GM21515 (cell line): Measurements from ENCODE around the gene NECAB2.

Experiments used
- ATAC-seq: cut with Tn5 transposase; IDR thresholded peaks from one replicate; pipeline ENCODE4 v1.9.1; 2021; ENCODE audit not compliant: unreplicated experiment

Gene NECAB2

DNA sequence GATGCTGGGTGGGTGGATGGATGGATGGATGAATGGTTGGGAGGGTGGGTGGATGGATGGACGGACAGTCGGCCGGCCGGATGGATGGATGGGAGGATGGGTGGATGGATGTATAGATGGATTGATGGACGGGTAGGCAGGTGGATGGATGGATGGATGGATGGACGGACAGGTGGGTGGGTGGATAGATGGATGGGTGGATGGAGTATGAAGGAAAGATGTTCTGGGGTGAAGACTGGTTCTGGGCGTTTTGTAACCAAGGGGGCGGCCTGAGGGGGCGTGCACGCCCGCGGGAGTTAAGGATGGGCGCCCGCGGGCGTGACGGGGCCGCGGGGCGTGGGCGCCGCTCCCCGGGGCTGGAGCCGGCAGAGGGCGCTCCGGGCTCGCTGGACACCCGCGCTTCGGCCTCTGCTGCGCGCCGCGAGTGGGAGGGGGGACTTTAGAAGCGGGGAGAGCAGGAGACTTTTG lies at the start of gene NECAB2:
NECAB2 (plus strand) TSS at position 407 of the 468 bp plus-strand sequence. CDS start 405 bp downstream, outside the sequence.
- no peak for ATAC-seq

DNA sequence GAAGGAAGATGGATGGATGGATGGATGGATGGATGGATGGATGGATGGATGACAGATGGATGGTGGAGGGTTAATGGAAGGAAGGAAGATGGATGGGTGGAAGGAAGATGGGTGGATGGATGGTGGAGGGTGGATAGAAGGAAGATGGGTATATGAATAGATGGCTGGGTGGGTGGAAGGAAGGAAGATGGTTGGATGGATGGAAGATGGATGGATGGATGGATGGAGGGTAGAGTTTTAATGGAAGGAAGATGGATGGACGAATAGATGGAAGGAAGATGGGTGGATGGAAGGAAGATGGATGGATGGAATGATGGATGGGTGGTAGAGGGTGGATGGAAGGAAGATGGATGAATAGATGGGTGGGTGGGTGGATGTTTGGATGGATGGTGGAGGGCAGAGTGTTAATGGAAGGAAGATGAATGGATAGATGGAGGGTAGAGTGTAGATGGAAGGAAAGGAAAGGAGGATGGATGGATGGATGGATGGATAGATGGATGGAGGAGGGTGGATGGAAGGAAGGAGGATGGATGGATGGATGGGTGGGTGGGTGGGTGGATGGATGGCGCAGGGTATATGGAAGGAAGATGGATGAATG lies 47.1 kb upstream of the NECAB2 start:
- no peak for ATAC-seq

DNA sequence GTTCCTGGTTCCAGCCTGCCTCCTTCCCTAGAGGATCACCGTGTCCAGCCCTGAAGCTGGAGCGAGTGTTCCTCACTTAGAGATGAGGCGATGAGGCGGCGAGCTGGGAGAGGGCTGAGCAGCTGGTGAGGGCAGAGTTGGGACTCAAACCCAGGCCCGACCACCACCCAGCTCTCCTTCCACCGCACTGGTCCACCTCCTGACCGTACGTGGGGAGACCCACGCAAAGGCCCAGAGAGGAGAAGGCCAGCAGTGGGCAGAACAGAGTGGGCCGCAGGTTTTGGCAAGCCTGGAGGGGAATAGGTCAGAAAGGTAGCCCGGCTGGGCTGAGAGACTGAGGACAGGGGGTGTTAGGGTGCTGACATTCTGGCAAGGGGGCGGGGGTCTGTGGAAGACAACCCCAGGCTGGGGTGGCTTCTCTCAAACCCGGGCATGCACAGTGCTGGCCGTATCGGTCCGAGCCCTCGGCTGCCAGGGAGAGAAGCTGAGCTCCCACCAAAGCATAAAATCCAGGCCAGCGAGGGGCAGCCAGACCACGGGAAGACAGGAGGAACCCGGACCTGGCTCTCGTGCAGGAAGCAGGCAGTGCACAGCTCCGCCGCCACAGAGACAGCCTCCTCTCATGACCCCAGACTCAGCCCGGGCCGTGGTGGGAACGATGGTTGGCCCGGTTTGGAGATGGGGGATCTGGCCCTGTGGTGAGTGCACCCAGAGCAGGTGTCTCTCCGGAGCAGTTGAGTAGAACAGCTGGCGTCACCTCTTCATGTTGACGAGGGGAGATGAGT lies 44.3 kb upstream of the NECAB2 start:
- ATAC-seq: no peak

DNA sequence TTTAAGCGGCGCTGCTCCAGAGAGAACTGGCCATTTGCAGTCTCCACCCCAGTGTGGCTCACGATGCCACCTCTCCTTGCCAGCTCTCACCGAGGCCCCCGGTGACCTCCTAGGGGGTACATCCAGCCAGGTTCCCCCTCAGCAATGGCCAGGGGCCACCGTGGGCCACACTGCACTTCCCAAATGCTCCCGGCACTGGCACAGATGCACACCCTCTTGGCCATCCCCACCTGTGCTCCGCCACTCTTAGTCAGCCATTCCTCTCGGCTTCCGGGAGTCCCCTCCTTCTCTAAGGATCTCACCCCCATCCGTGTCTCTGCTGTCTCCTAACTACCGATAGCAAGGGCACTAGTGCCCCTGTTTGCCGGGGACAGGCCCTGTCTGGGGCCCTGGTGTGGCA lies 43.4 kb upstream of the NECAB2 start:
- no peak for ATAC-seq

DNA sequence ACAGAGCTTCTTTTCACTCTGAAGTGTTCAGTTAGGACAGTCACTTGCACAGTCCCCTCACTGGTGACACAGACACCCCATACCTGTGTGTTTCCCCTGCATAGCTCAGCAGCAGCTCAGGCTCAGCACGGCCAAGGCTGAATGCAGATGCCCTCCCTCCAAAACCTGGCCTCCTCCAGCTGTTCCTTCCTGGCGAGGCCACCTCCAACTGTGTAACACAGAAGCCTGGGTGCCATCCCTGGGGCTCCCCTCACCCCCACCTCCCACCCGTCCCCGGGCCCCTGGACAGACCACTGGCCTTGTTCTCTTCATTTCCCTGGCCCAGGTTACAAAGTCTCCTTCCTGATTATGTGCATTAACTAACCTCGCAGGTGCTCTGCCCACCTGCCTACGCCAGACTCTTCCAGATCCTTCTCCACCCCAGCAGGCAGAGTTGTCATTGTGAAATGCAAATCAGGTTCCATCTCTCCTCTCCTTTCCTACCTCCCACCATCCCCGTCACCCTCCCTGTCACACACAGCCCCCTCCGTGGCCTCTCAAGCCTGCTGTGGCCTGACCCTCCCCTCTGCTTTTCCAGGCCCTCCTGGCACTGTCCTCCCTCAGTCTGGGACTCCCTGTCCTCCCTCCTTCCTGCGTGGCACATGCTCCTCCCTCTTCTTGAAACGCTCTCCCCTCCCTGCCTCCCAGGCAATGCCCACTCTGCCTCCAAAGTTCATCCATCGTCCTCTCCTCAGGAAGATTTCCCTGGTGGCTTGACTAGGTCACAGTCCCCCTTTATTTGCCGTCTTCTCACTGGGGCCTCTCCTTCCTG lies 42.7 kb upstream of the NECAB2 start:
- ATAC-seq: no peak

DNA sequence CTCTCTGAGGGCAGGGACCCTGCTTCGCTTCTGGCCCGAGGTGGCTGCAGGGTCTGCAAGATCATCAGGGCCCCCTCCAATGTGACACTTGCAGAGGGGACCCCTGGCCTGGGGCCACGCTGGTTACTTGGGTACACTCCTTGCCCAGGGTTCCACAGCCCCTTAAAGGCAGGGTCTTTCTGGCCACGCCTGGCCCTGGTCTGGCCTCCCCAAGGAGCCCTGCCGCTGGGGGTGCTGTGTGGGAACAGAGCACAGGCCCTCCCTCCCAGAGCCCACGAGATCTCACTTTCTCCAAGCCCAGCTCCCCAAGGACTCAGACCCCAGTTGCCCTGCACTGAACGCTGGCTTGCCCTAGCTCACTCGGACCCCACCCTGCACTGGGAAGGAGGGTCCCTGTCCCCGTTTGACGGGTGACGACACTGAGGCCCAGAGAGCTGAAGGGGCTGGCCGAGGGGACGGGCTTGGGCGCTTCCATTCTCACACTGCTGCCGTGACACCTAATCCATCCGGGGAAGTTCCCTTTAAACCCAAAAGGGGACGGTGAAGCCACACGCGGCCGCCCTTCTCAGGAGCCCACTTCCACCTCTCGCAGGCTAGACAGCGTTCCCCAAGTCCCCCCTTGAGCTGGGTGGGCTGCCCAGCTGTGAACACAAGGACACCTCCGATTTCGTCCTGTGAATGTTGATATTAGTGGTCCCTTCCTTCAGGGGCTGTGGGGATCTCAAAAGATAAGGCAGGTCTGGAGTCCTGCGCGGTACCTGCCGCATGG lies 41.9 kb upstream of the NECAB2 start:
- ATAC-seq: no peak

DNA sequence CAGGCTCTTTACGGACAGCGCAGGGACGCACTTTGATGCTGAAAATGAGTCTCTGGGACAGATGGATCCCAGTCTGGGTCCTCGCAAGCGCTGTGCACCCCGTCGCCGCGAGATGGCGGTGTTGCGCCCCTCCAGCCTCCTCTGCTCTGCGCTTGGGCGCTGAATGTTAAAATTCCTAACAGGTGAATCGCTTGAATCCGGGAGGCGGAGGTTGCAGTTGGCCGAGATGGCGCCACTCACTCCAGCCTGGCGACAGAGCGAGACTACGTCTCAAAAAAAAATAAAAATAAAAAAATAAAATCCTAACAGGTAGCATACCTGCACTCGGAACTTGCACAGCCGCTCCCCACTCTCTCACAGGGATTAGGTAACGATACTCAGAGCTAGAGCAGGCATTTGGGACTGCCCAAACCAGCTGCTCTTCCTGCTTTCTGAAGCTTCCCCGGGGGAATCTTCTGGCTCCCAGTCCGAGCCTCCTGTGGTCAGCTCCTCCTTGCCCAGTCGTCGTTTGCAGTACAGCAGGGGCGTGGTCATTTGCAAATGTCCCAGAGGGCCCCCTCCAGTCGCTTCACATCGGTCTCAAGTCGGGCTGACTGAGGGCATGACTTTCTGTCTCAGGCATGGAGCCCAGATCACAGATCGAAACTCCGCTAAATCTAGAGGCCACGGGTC lies 41.2 kb upstream of the NECAB2 start:
- ATAC-seq: no peak

DNA sequence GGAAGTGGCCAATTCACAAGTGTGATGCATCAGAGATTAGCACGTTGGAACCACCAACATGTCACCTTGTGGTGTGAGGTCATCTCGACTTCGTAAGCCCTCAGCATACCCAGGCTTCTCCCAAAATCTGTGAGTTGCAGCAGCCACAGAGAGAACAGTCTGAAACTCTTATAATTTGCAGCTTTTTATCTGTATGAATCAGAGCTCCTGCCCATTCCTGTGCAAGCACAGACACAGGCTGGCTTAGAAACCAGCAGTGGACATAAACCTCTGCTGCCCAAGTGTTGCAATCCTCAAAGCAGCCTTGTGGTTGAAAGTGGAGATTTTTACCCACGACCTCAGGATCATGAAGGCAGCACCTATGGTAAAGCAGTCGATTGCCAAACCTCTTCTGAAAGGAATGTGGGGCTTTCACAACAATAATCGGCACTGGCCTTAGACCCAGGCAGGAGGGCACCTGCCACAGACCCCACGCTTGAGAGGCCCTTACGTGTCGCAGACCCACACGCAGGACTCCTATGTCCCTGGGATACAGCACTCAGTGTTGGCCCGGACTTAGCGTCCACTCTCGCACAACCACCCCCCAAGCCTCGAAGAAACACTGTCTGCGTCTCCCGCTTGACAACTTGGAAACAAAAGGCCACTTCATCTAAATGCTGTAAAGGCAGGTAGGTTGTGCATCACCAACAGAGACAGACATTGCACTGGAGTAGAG lies 39.5 kb upstream of the NECAB2 start:
- no peak for ATAC-seq

DNA sequence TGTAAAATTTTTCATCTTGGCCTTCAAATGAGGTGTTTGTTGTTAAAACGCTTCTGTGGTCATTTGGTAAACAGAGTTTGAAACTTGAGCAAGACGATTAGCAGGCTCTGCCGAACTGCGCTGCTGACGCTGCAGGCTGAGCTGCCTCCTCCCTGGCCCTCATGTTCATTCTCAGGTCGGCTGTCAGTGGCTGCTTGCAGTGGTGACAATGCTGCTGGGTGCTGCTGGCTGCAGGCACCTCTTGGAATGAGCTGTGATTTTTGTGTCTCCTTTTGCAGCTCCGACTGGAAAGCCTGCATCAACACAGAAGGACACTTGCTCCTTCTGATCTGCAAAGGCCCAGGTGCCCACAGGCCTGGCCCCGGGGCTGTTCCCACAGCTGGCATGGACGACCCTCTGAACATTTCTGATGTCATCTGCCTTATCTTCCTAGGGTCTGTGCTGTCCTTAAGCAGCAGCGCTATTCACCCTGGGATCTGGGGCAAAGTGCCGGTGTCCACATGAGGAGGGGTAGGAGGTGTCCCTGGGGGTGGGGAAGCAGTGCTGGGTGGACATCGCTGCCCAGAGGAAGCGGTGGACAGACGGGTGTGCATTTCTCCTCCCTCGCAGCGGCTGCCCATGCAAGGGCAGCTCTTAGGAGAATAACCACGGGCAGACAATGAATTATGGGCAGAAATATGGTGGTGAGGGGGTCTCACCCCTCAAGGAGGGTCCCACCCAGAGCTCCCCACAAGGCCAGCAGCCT lies 38.1 kb upstream of the NECAB2 start:
- ATAC-seq: no peak

DNA sequence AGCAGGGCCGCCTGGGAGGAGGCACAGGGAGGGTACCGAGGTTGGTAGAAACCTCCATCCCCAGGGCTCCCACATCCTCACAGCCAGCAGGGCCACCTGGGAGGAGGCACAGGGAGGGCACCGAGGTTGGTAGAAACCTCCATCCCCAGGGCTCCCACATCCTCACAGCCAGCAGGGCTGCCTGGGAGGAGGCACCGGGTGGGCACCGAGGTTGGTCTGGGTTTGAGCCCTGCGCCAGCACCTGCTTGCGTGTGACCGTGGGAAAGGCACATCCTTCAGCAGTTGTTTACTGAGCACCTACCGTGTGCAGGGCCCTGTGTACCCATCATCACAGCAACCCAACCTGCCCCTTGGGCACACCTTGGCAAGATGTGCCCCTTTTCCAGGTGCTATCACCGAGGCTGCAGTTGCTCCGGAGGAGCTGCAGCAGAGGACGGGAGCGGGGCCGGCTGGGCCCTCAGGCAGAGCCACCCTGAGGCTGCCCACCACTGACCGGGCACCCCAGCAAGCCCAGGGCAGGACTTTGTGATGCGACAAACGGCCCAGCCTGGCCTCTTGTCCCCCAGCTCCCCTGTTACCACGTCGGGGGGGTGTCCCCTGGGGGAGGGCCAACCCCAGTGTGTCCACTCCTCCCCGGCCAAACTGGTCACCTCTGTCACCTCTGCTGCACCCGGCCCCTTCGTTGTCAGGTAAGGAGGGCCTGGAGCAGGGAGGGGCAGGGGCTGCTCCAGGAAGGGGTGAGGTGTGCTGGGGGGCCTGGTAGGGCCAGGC lies 37.1 kb upstream of the NECAB2 start:
- ATAC-seq: no peak

DNA sequence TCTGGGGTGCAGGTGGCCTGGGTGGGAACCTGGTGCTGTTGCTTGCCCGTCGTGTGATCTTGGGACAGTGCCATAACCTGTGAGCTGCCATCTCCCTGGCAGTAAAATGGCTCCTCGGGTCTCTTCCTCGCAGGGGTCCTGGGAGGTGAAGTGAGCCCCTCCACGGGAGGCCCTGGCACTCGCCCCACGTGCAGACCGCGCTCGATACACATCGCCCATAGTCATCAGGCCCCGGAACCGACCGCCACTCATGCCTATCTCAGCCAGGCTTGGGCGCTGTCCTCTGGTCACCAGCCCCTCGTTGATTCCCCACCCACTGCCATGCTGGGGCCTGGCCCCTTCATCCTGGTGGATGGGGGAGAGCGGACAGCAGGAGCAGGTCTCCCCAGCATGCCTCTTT lies 36.5 kb upstream of the NECAB2 start:
- no peak for ATAC-seq

DNA sequence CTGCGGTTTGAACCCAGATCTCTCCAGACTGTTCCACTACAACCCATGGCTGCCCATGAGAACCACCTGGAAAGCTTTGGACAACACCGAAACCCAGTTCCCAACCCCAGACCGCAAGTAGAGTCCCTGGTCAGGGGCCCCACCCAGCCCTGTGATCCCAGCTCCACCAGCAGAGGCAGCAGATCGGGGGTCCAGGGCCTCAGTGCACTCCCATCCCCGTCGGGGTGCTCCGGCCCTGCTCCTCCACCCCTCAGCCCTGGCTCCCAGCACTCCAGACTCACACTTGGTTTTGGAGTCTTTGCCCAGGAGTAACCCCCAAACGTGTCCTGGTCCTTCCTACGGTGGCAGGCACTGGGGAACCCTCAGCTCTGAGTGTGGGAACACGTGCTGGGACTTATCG lies 35.7 kb upstream of the NECAB2 start:
- no peak for ATAC-seq

DNA sequence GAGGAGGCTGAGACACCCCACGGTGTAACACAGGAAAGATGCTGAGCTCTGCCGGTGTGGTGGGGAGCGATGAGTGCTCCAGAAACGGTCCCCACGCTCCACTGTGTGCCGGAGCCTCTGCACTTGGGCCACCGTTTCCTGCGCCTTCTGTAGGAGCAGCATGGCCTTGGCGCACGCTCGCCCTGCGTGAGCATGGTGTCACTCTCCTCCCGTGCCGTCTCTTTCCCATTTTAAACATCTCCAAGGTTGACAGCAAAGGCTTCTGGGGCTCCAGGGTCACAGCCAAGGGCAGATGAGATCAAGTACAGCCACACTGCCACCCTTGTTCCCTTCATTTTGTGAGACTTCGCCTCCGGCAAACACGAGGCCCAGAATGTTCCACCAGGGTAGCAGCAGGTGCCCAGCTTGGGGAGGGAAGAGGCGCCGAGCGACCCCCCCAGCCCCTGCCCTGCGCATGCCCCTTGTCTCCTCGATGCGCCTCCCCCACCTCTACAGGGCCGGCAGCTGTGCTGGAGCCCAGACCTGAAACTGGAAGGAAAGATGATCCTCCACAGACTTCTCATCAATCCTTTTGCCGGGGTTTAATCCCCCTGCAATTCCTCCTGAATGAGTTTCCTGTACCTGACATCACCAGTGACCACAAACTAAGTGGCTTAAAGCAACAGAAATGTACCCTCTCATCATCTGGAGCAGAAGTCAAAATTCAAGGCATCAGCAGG lies 34.9 kb upstream of the NECAB2 start:
- ATAC-seq: no peak

DNA sequence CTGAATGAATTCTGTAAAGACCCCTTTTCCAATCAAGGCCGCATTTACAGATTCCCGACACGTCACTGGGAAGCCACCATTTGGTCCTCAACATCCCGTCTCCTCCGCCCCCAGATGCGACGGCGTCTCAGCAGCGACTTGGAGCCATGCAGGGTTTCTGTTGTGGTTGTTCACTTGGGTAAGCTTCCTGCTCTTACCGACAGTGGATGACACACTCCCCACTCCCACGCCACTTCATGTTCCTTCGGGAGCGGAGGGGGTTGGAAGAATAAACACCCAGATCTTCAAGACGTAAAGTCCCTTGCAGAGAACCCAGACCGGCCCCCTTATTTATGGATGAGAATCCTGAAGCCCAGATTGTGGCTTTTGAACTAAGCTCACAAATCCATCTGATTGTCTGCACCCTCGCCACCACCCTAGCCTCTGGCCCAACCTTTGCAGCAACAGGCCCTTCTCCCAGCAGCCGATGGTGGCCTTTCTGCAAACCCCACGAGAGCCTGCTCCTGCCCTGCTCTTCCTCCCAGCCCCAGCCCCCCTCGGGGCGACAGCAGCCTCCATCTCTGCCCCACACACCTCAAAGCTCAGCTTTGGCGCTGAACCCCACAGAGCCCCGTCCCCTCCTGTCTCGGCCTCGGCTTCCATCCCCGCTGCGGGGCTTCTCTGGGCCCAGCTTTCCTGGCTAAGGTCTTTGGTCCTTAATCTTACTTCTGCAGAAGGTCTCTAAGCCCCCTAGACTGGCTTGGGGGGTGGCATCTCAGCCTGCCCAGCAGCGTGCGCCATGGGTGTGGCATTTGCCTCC lies 34.0 kb upstream of the NECAB2 start:
- no peak for ATAC-seq

DNA sequence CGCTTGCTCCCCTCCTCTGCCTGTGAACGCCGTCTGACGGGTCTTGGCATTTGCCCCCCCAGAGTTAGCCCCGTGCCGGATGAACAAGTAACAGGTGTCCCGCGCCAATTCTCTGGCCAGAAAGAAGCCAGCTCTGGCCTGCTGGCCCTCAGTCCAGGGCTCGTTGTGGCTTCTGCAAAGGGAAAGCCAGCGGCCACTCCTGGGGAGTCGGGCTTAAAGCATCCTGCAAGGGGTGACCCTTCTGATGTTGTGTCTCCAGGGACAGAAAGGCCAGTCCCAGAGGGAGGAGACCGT lies 33.4 kb upstream of the NECAB2 start:
- ATAC-seq: no peak

DNA sequence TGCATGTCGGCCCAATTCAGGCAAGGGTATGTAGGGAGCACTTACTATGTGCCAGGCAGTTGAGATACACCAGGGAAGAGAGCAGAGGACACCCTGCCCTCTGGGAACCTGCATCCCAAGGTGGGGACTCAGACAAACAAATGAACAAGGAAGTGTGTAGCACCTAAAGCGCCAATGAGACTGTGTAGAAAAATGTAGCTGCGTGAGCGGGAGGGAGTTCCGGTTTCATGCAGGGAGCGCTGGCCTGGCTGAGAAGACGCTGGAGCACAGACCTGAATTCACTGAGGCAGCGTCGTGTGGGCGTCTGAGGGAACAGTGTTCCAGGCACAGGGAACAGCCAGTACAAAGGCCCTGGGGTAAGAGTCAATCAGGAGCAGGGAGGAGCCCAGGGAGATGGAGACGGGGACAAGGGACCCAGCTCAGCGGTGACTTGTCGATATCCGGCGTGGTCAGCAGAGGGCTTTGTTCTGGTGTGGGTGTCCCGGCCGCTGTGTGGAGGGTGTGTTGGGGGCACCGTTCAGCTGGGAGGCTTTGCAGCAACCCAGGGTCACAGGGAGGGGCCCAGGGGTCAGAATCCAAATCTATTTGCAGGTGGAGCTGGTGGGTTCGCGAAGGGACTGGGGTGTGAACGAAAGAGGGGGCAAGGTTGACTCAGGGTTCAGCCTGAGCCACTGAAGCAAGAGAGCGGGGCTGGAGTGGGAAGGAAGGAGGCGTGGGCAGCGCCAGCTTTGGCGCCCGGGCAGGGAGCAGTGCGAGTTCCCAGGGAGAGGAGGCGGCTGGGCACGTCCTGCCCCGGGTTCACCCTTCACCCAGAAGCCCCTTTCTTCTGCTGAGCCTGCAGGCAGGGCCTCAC lies 32.8 kb upstream of the NECAB2 start:
- ATAC-seq: no peak
